Sigmoid colon (tissue), 4 donors: ENCODE measurements around the gene TTBK2.

ENCODE experiments used
- CTCF ChIP-seq, 4 experiments: fragments of 450-650 bp in 3 of 4; fragments of 200-600 bp in 1 of 4; IDR thresholded peaks; one replicate each; pipeline ENCODE4 v1.5.1; 2016 to 2019; ENCODE audit warnings: antibody characterized with exemption in 4 of 4, mild to moderate bottlenecking in 3 of 4, moderate library complexity in 2 of 4
- POLR2AphosphoS5 ChIP-seq, 4 donors: sonication (generic); formaldehyde crosslinking; IDR thresholded peaks; one replicate each; pipeline ENCODE4 v1.6.1; 2017; ENCODE audit warnings: antibody characterized with exemption in 4 of 4

GRCh38 chr15:42808913-42809312 lies 111.7 kb downstream of the TTBK2 start:
- no peak for TF ChIP-seq POLR2AphosphoS5 (IDR thresholded peaks at IDR 0.05)
- TF ChIP-seq CTCF (IDR thresholded peaks at IDR 0.05): no peak
